DOHH2 (cell line): ENCODE measurements around the gene DGKB.

Experiments
- EZH2phosphoT487 ChIP-seq: fragments of 200-600 bp; sonication (generic); IDR thresholded peaks from 2 replicates; pipeline ENCODE4 v1.6.1; 2017; ENCODE audit warnings: borderline replicate concordance, mild to moderate bottlenecking, antibody characterized with exemption, low read length, moderate library complexity, mixed read lengths
- TF ChIP-seq, protein P1 (sequence below): fragments of 200-600 bp; sonication (generic); IDR thresholded peaks from one replicate; pipeline ENCODE4 v1.5.1; 2014; ENCODE audit warnings: antibody characterized with exemption, mild to moderate bottlenecking, low read depth, low read length; ENCODE audit not compliant: poor library complexity, severe bottlenecking

DNA sequence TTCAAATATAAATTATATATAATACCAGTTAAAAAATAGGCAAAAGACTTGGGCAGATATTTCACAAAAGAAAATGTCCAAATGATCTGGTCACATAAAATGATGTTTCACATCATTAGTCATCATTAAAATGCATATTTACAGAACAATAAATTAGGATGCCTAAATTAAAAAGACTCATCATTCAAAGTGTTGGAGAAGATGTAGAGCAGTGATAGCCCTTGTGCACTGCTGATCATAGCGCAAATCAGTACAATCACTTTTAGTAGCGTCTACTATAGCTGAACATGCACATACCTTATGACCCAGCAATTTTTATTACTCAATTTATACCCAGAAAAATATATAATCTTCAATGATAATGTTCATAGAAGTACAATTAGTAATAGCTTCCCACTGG lies 579.8 kb downstream of the DGKB start:
- TF ChIP-seq, protein P1, sequence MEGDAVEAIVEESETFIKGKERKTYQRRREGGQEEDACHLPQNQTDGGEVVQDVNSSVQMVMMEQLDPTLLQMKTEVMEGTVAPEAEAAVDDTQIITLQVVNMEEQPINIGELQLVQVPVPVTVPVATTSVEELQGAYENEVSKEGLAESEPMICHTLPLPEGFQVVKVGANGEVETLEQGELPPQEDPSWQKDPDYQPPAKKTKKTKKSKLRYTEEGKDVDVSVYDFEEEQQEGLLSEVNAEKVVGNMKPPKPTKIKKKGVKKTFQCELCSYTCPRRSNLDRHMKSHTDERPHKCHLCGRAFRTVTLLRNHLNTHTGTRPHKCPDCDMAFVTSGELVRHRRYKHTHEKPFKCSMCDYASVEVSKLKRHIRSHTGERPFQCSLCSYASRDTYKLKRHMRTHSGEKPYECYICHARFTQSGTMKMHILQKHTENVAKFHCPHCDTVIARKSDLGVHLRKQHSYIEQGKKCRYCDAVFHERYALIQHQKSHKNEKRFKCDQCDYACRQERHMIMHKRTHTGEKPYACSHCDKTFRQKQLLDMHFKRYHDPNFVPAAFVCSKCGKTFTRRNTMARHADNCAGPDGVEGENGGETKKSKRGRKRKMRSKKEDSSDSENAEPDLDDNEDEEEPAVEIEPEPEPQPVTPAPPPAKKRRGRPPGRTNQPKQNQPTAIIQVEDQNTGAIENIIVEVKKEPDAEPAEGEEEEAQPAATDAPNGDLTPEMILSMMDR: no peak
- TF ChIP-seq EZH2phosphoT487: no peak
